GM21423 (cell line): ENCODE measurements around the gene ZNF274.
A peak's percentile ranks its signal among the peaks of the same experiment; 100 is the strongest.
"Not testable (repeated sequence)": the region's sequence is repeated elsewhere in the genome, so short reads cannot be mapped to it uniquely, and the experiment has no call there.

Experiments
- ATAC-seq: cut with Tn5 transposase; IDR thresholded peaks from one replicate; pipeline ENCODE4 v1.9.1; 2021; ENCODE audit warnings: mild to moderate bottlenecking, moderate library complexity; ENCODE audit not compliant: unreplicated experiment

Gene ZNF274

GRCh38 chr19:58182989-58183816 lies at the start of gene ZNF274:
Gene ZNF274, plus strand, starts transcription at chr19:58183061. Its CDS starts 905 bp downstream, at chr19:58183966.
- peak; percentile 85 for ATAC-seq

- ATAC-seq = no peak
Observed at GRCh38 chr19:58134244-58134643, 48.6 kb upstream of the ZNF274 start.

GRCh38 chr19:58145849-58146248 lies 37.0 kb upstream of the ZNF274 start:
- ATAC-seq = no peak

GRCh38 chr19:58147475-58147874 lies 35.4 kb upstream of the ZNF274 start:
- ATAC-seq = not testable (repeated sequence)

- ATAC-seq = peak; percentile 53
Observed at GRCh38 chr19:58150328-58150921, 32.4 kb upstream of the ZNF274 start, which contains the start of gene ZNF329. Gene ZNF329, minus strand, starts transcription at chr19:58150789. Its CDS starts 21,286 bp downstream, at chr19:58129503.

DNA sequence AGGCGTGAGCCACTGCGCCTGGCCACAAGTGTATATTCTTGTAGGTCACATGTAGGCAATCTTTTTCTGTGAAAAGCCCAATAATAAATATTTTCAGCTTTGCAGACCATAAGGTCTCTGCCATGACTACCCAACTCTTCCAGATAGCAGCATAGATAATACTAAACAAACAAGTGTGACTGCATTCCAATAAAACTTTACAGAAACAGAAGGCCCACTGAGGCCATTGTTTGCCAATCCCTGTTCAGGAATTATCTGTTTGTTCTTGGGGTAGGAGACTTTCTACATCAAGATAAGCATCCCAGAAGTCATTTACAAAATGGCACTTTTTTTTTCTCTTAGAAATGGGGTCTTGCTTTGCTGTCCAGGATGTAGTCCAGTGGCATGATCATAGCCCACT lies 29.5 kb upstream of the ZNF274 start:
- ATAC-seq = no peak

DNA sequence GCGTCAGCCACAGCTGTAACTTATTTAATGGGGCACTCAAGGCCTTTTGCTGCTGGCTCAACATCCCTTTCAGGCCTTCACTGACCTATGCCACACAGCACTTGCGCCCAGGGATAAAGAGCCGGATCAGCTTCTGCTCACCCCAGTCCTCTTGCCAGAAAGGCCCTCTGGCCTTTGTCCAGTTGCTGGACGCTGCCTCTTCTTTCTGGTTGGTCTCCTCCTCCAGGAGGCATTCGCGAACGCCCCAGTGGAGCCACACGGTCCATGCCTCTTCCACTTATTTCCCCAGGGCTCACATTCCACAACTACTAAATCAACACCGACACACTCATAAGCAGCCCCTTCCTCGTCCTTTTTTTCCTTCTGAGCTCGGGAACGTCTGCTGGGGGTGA lies 28.6 kb upstream of the ZNF274 start:
- no peak for ATAC-seq

DNA sequence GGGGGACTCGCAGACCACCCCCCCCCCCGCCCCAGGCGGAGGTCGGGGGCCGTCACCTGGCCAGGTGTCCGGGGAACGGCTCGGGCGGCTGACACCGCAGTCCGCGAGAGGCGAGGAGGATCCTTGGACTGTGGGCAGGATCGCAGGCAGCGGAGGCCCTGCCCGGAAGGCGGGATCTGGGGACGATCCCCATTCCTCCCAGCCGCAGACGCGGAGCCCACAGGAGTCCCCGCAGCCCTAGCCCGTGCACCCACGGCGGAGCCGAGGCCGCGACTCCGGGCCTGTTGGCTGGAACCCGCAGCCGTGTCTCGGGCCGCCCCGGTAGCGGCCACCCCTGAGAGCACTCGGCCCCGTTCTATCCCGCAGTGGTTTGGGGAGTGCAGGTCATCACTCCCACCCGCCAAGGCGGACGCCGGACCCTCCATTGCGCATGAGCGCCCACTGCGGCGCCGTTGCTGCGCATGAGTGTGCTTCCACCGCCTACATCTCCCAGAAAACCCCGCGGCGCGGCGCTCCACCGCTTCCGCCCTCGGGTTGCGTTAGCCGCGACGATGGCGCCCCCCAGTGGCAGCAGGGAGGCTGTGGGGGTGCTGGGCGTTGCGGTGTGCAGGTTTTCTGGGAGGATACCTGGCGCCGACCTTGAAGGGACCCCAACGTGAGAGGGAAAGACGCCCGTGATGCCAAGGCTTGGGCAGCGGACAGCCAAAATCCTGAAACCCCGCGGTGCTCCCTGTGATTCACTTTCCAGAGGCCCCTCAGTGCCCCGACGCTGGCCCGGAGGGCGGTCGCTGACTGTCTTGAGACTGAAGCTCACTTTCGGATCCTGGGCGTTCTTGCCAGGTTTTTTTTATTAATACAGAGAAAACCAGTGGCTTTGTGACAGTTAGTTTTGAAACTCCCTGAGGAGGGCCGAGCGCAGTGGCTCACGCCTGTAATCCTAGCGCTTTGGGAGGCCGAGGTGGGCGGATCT lies 27.9 kb upstream of the ZNF274 start:
- peak; percentile 77 for ATAC-seq

DNA sequence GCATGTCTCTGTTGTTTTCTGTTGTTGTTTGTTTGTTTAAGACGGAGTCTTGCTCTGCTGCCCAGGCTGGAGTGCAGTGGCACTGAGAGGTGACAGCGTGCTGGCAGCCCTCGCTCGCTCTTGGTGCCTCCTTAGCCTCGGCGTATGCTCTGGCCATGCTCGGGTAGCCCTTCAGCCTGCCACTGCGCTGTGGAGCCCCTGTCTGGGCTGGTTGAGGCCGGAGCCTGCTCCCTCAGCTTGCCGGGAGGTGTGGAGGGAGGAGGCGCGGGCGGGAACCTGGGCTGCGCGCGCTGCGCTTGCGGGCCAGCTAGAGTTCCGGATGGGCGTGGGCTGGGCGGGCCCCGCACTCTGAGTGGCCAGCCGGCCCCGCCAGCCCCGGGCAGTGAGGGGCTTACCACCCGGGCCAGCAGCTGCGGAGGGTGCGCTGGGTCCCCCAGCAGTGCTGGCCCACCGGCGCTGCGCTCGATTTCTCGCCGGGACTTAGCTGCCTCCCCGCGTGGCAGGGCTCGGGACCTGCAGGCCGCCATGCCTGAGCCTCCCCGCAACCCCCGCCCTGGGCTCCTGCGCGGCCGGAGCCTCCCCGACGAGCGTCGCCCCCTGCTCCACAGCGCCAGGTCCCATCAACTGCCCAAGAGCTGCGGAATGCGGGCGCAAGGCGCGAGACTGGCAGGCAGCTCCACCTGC lies 25.7 kb upstream of the ZNF274 start:
- no peak for ATAC-seq

DNA sequence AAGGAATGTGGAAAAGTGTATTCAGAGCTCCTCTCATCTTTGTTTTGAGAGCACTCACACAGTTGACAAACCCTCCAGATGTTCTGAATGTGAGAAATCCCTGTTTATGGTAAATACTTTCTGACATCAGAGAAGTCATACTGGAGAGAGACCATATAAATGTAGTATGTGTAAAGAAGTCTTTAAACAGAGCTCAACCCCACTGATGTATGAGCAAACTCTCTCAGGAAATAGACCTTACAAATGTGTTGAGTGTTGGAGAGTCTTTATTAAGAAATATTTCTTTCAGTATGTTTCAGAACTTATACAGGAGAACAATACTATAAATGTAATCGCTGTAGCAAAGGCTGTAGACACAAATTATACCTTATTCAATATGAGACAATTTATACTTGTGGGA lies 16.6 kb upstream of the ZNF274 start:
- no peak for ATAC-seq

DNA sequence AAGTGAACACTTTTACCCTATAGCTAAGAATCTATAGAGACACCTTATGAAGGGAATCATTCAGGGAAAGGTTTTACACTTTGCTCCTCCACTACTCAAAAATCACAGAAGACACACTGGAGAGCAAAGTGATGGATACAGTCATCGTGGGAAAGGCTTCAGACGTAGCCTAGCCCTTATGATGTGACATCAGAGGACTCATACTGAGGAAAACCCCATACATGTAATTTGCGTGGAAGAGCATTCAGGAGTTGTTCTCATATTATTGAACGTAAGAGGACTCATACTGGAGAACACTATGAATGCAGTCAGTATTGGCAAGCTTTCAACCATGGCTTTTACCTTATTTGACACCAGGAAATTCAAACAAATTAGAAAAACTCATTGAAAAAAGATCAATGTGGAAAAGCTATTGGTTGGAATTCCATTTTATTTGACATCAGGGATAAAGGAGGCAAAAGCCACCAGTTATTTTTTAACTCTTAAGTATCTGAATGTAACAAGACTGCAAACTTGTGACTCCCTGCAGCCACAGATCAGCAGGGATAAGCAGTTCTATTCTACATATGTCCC lies 16.1 kb upstream of the ZNF274 start:
- ATAC-seq = no peak

- no peak for ATAC-seq
Observed at GRCh38 chr19:58170860-58171259, 12.0 kb upstream of the ZNF274 start.

DNA sequence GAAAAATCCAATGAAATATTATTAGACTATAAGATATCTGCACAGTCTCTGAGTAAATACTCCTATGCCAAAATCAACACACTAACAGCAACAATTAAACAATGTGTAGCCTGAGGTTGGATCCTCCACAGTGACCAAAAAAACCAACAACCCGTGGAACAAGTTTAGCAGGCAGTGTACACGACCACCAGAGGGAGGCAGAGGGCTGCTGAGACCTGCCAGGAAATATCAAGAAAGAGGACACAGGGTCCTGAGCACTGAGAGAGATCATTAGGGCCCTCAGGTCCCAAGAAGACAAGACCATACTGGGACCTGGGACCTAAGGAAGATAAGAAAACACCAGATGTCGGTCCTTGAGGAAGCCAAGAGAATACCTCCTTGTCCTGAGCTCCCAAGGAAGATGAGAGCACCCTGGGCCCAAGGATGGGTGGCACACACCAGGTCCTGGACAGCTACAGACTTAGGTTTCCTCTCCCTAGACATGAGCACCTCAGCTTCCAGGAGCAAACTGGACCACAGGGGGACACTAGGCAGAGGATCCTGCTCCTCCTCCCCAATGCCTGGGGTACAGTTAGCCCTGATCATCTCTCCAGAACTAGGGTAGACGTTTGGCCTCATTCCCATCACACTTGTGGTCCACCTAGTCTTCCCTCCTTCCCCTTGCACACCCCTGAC lies 822 bp upstream of the ZNF274 start:
- no peak for ATAC-seq

DNA sequence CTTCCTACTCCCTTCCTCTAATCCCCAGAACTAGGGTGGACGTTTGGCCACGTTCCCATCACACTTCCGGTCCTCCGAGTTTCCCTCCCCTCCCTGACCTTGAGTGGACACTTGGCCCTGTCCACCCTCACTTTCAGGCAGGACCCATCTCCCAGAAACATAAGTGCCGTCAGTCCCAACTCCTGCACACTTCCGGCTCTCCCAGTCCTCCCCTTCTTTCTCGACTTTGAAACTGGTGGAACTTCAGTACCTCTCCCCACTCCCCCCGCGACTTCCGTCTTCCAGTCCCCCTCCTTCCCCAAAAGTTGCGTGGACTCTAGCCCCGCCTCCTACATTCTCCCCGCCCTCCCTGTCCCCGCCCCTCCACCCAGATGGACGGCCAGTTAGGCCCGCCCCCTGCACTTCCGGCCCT lies 278 bp upstream of the ZNF274 start:
- ATAC-seq = no peak

DNA sequence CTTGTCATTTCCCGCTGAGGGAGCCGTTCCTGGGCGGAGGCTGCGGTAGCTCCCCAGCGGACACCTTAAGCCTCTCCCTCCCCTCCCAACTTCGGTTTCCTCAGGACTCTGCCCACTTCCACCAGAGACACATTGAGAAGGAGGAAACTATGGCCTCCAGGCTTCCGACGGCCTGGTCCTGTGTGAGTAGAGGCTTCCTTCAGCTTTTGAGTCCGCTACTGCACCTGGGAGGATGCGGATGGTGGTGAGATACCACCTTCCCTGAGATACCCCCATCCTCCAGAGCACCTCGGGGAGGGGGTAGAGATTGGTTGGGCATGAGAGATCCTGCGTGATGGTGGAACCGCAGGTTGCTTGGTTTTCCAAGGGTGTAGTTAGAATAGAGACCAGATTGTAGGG lies 955 bp downstream of the ZNF274 start:
- no peak for ATAC-seq

- no peak for ATAC-seq
Observed at GRCh38 chr19:58196901-58197616, 14.2 kb downstream of the ZNF274 start.

- ATAC-seq = no peak
Observed at GRCh38 chr19:58203814-58204475, 21.1 kb downstream of the ZNF274 start.

DNA sequence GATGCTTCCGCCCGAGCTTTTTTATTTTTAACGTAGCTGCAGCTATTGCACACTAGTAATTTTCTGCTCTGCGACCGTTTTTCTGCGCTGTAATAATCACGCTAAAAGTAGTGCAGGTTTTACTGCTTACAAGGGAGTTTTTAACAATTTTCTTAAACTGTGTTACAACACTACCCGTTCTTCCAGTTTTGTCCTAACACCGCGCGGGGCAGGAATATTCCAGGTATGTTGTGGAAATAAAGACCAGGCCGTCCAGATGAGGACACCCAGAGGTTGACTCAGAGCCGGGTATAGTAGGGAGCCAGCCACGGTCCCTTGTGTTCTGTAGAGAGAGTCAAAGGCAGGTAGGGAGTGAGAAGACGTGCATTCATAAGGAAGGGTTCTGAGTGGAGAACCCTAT lies 21.7 kb downstream of the ZNF274 start:
- ATAC-seq = no peak

DNA sequence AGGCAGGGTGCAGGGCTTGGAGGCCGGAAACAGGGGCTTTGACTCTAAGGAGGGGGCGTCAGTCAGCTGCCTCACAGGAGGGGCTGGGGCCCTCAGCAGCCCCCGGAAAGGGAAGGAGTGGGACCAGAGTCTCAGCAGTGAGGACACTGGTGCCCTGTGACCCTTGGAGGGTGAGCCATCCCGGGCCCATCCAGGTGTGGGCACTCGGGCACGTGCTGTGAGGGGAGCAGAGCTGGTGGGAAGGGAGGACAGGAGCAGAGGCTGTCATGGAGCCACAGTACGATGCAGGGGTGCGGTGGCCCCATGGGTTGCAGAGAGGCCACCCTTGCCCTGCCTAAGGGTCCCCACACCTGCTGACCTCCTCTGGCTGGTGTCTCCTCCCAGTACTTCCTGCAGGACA lies 26.7 kb downstream of the ZNF274 start:
- no peak for ATAC-seq
